SK-N-MC (cell line): ENCODE measurements around the gene PTGFR.

ENCODE experiments used
- EZH2 ChIP-seq: fragments of 200-600 bp; sonication (generic); IDR thresholded peaks from one replicate; pipeline ENCODE4 v1.6.1; 2017; ENCODE audit warnings: antibody characterized with exemption
- FOXP2 ChIP-seq: optimal IDR thresholded peaks from 2 replicates; pipeline ENCODE3; 2011; ENCODE audit warnings: mild to moderate bottlenecking, moderate library complexity; ENCODE audit not compliant: insufficient read depth; ENCODE audit errors: extremely low read length, control extremely low read depth
- POLR2AphosphoS5 ChIP-seq: IDR thresholded peaks from 2 replicates; pipeline ENCODE4 v1.6.1; 2012; ENCODE audit warnings: mild to moderate bottlenecking, low read depth, low read length, borderline replicate concordance

DNA sequence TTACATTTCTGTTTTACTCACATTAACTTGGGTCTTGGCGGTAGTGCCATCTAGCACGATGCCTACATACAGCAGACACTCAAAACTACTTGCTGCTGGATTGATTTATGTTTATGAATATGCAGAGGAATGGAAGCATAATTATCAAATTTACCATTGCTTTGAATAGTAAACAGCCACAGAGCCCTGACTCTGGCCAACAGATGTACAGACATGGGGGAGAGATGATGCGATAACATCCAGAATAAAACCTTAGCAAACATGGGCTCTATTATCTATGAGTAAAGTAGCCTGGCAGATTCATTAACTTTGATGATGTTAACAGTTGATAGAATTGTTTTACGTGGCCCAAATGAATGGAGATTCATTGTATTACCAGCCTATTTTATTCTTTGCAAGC is 42.8 kb downstream of the PTGFR start:
- no peak for TF ChIP-seq EZH2
- no peak for TF ChIP-seq FOXP2
- TF ChIP-seq POLR2AphosphoS5, result no peak
